K562 (cell line): ENCODE data around the gene UROD. TPM values are rescaled to one million over a fixed set of nuclear protein-coding genes. Genes with fewer than 3 reads are reported as not detected.

Experiments
- CSDE1 ChIP-seq, 2 experiments: fragments of 450-650 bp; IDR thresholded peaks; 2 replicates each; pipeline ENCODE4 v1.6.1; 2016; ENCODE audit warnings: mild to moderate bottlenecking in 1 of 2
- ERF ChIP-seq: fragments of 450-650 bp; formaldehyde crosslinking; IDR thresholded peaks from 2 replicates; pipeline ENCODE4 v1.4.0; 2020; ENCODE audit warnings: mild to moderate bottlenecking, mixed read lengths
- EZH2 ChIP-seq: IDR thresholded peaks from 2 replicates; pipeline ENCODE4 v1.6.1; 2012; ENCODE audit warnings: low read depth, mild to moderate bottlenecking, inconsistent platforms, low read length, borderline replicate concordance
- FOXA3 ChIP-seq, 2 experiments: fragments of 450-650 bp in 1 of 2; sonication (generic) in 1 of 2; formaldehyde crosslinking; IDR thresholded peaks in 1 of 2; conservative IDR thresholded peaks in 1 of 2; 2 replicates each; pipeline versions ENCODE4 v1.4.0 to v1.8.0; 2020 to 2022; ENCODE audit warnings: mild to moderate bottlenecking in 2 of 2, missing genetic modification reagents in 1 of 2
- HDAC1 ChIP-seq, 2 experiments: fragments of 450-650 bp; IDR thresholded peaks; 2 replicates each; pipeline ENCODE4 v1.6.1; 2016 to 2017; ENCODE audit warnings: inconsistent platforms in 1 of 2, mild to moderate bottlenecking in 1 of 2, moderate library complexity in 1 of 2
- HEY1 ChIP-seq: fragments of 250-450 bp; sonication (Bioruptor Pico); IDR thresholded peaks from 2 replicates; pipeline ENCODE4 v1.5.0; 2020; ENCODE audit warnings: mild to moderate bottlenecking, moderate library complexity, borderline replicate concordance
- ILF3 ChIP-seq: fragments of 450-650 bp; IDR thresholded peaks from 2 replicates; pipeline ENCODE4 v1.6.1; 2018; ENCODE audit warnings: antibody characterized with exemption, mild to moderate bottlenecking, moderate library complexity, borderline replicate concordance
- LCOR ChIP-seq: sonication (generic); formaldehyde crosslinking; IDR thresholded peaks from 2 replicates; pipeline ENCODE4 v1.8.0; 2022; ENCODE audit warnings: mild to moderate bottlenecking, missing genetic modification reagents
- MIER1 ChIP-seq: fragments of 450-650 bp; IDR thresholded peaks from 2 replicates; pipeline ENCODE4 v1.6.1; 2016; ENCODE audit warnings: antibody characterized with exemption, mild to moderate bottlenecking, low read depth
- NFE2 ChIP-seq: IDR thresholded peaks from 2 replicates; pipeline ENCODE4 v1.6.1; 2014; ENCODE audit warnings: antibody characterized with exemption, low read depth
- PRDM10 ChIP-seq: fragments of 450-650 bp; IDR thresholded peaks from 2 replicates; pipeline ENCODE4 v1.6.1; 2018; ENCODE audit not compliant: partially characterized antibody
- RCOR1 ChIP-seq, 2 experiments: IDR thresholded peaks; 2 replicates each; pipeline ENCODE4 v1.6.1; 2012; ENCODE audit warnings: low read depth in 2 of 2, low read length in 2 of 2, borderline replicate concordance in 1 of 2, improper control_type of control experiment in 1 of 2
- RREB1 ChIP-seq: fragments of 250-450 bp; sonication (Bioruptor Pico); IDR thresholded peaks from 2 replicates; pipeline ENCODE4 v1.4.0; 2020
- SLC30A9 ChIP-seq: fragments of 250-450 bp; sonication (Bioruptor Pico); IDR thresholded peaks from 2 replicates; pipeline ENCODE4 v1.8.0; 2022; ENCODE audit warnings: mild to moderate bottlenecking, moderate library complexity
- SMARCB1 ChIP-seq: IDR thresholded peaks from 2 replicates; pipeline ENCODE4 v1.6.1; 2011; ENCODE audit warnings: improper control_type of control experiment, low read depth; ENCODE audit not compliant: insufficient read length
- TCF7 ChIP-seq: sonication (generic); IDR thresholded peaks from 2 replicates; pipeline ENCODE4 v1.6.1; 2016; ENCODE audit warnings: antibody characterized with exemption, borderline replicate concordance
- ZFP1 ChIP-seq: fragments of 450-650 bp; formaldehyde crosslinking; IDR thresholded peaks from 2 replicates; pipeline ENCODE4 v1.4.0; 2020; ENCODE audit warnings: mild to moderate bottlenecking, mixed read lengths
- ZNF24 ChIP-seq: fragments of 450-650 bp; IDR thresholded peaks from 2 replicates; pipeline ENCODE4 v1.6.1; 2016
- ZNF57 ChIP-seq: fragments of 450-650 bp; formaldehyde crosslinking; IDR thresholded peaks from 2 replicates; pipeline ENCODE4 v1.4.0; 2020; ENCODE audit warnings: mild to moderate bottlenecking, moderate library complexity
- ZNF668 ChIP-seq: fragments of 250-450 bp; sonication (Bioruptor Pico); IDR thresholded peaks from 2 replicates; pipeline ENCODE4 v1.8.0; 2022; ENCODE audit warnings: mild to moderate bottlenecking, inconsistent platforms
- polyA plus RNA-seq, 8 experiments: library from polyadenylated mRNA; depleted of rRNA in 4 of 8; stranded (reverse) in 5 of 8; unstranded in 3 of 8; fragments of >200 nt; fragmentation: Nextera tagmentation in 2 of 8; fragmentation: Illumina TruSeq in 1 of 8; extraction: Ambion mirVana in 2 of 8; extraction: Trizol in 1 of 8; gene quantifications; 2 replicates each; pipeline versions ENCODE4 v1.2.1 to v1.2.3, GENCODE V29; 2011 to 2014; ENCODE audit warnings: inconsistent platforms in 1 of 8, missing spikeins in 1 of 8
- total RNA-seq, 7 experiments: library from RNA; depleted of rRNA in 6 of 7; stranded (reverse); fragments of >200 nt in 6 of 7; fragmentation: Illumina TruSeq in 2 of 7; extraction: Trizol in 2 of 7; gene quantifications; 2 replicates each; pipeline versions ENCODE4 v1.2.1 to v1.2.3, GENCODE V29; 2011 to 2021; ENCODE audit warnings: low replicate concordance in 1 of 7

Gene UROD
- total and polyA plus RNA-seq, 9 of the 15 experiments (the other 6 are each of a cell fraction or from before 2014, with no cell fraction given): 533 to 2,933 (median 1,100) TPM

- TF ChIP-seq RREB1 (CRISPR knock-in tag) (0 out of 2 replicates have a peak, but pooled peaks have one; percentile 39), TCF7 (no peak), RCOR1 (IDR thresholded peaks at IDR 0.05; ENCODE audit: borderline replicate concordance in 1 of 2, low read depth in 2 of 2, low read length in 2 of 2) (peak; percentile 77 to 98), CSDE1 (IDR thresholded peaks at IDR 0.05) (no peak), ZNF57 (CRISPR knock-in tag) (no peak), LCOR (CRISPR knock-in tag) (peak; percentile 82), ZNF668 (CRISPR knock-in tag) (peak; percentile 76; the same call in 1 of the 2 replicates), ZFP1 (CRISPR knock-in tag) (peak; percentile 44; the same call in 1 of the 2 replicates), HDAC1 (IDR thresholded peaks at IDR 0.05) (peak in 1 of 2 experiments; percentile 91; a peak in 2 of 4 replicates), FOXA3 (CRISPR knock-in tag; conservative IDR thresholded peaks at IDR 0.05 in 1 of 2, IDR thresholded peaks at IDR 0.05 in 1 of 2) (peak in 1 of 2 experiments; percentile 21; a peak in 2 of 4 replicates), ILF3 (no peak), HEY1 (CRISPR knock-in tag) (peak; percentile 83; the same call in 1 of the 2 replicates), MIER1 (no peak), SMARCB1 (no peak), ERF (CRISPR knock-in tag) (peak; percentile 65; the same call in 1 of the 2 replicates), SLC30A9 (CRISPR knock-in tag) (no peak), EZH2 (no peak), PRDM10 (no peak), NFE2 (peak; percentile 55), ZNF24 (no peak)
These were observed 26.8 kb downstream of the UROD start (continued) for GRCh38 chr1:45038661-45039364.
